Measurements from ENCODE around the gene PTGIR. TPM values are rescaled to one million over a fixed set of nuclear protein-coding genes. Genes with fewer than 3 reads are reported as not detected.

Gene PTGIR
- total RNA-seq, 1 experiment from 2014 or later = 0.24 TPM

DNA sequence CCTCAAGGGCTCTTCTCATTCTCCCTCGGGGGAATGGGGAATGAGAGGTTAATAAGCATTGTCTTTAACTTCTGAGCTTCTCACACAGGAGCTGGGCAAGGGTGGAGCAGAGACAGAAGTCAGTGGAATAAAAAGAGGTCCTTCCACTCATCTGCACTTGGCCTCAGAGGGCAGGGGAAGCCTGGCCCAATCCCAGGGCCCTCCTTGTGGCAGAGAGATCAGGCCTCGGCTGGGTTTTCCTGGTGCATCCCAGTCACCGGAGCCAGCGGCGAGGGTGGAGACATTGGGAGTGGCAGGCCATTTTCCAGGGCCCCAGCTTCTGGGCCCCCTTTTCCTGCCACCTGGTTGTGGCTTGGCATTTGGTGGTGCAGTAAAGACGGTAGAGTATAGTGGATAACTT, 13.1 kb downstream of the PTGIR start (continued):
- TF ChIP-seq, protein P1, sequence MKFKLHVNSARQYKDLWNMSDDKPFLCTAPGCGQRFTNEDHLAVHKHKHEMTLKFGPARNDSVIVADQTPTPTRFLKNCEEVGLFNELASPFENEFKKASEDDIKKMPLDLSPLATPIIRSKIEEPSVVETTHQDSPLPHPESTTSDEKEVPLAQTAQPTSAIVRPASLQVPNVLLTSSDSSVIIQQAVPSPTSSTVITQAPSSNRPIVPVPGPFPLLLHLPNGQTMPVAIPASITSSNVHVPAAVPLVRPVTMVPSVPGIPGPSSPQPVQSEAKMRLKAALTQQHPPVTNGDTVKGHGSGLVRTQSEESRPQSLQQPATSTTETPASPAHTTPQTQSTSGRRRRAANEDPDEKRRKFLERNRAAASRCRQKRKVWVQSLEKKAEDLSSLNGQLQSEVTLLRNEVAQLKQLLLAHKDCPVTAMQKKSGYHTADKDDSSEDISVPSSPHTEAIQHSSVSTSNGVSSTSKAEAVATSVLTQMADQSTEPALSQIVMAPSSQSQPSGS (CRISPR knock-in tag; IDR thresholded peaks at IDR 0.05; ENCODE audit: borderline replicate concordance, low read depth) = no peak
- TF ChIP-seq NR2C2 (CRISPR knock-in tag; IDR thresholded peaks at IDR 0.05) (no peak), FOXJ3 (CRISPR knock-in tag; IDR thresholded peaks at IDR 0.05; ENCODE audit: borderline replicate concordance) (no peak)
- TF ChIP-seq, protein P2, sequence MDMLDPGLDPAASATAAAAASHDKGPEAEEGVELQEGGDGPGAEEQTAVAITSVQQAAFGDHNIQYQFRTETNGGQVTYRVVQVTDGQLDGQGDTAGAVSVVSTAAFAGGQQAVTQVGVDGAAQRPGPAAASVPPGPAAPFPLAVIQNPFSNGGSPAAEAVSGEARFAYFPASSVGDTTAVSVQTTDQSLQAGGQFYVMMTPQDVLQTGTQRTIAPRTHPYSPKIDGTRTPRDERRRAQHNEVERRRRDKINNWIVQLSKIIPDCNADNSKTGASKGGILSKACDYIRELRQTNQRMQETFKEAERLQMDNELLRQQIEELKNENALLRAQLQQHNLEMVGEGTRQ (CRISPR knock-in tag; IDR thresholded peaks at IDR 0.05) = no peak

DNA sequence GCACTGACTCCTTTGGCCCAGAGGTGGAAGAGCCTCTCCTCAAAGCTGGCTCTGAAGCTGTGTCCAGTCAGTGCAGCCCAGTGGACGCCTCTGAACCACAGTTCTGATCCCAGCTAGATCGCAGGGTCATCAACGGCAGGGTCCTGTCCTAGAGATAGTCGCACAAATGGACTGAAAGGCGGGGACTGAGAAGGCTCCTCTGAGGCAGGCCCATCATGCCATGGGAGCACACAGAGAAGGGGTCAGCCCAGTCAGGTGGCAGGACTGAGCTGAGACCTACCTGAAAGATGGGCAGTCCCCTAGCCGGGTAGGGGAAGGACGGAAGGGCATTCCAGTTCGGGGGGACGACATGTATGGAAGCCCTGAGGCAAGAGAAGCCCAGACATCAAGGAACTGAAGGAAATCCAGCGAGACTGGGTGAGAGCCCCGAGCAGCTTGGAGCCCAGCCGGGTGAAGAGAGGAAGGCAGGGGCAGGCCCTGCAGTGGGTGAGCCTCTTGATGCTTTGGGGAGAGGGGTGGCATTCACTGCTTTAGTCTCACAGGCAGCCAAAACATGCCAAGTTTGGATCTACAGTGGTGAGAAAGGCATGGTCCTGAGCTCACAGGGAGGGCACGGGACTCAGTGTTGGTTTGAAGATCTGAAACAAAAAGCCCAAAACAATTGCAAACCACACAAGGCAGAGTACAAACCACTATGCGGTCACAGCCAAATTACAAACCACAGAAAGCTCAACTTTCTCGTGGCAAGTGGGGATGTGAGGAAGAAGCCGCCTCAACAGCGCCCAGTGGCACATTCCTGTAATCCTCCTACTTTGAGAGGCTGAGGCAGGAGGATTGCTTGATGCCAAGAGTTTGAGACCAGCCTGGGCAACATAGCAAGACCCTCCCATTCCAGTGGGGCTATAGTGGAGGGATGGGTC, 13.8 kb downstream of the PTGIR start:
- POLR2A ChIA-PET = interaction anchor here (0.6 to 1.9 kb wide), 3 partner anchors 10 to 50 kb away, joined by 3 to 6 read pairs (median 4); partner anchors contain the start of genes CALM3 and DACT3
- DNase-seq (ENCODE audit: low spot score) (peak; percentile 8), ATAC-seq (no peak)
- no peaks in the 10 kb centered on the region for H3K9me3 Mint-ChIP-seq
- peaks cover 31% of the 10 kb centered on the region for H3K36me3 Mint-ChIP-seq
- TF ChIP-seq NFYB (CRISPR knock-in tag; conservative IDR thresholded peaks at IDR 0.05; ENCODE audit: low read depth) = no peak
- TF ChIP-seq CREB1 (CRISPR knock-in tag; IDR thresholded peaks at IDR 0.05) = no peak
- TF ChIP-seq MLX (CRISPR knock-in tag; IDR thresholded peaks at IDR 0.05) = no peak
- no peak for TF ChIP-seq ZNF416 (CRISPR knock-in tag; IDR thresholded peaks at IDR 0.05)
- TF ChIP-seq ZNF121 (CRISPR knock-in tag; IDR thresholded peaks at IDR 0.05) = peak; percentile 84
- no peak for TF ChIP-seq ZNF671 (CRISPR knock-in tag; IDR thresholded peaks at IDR 0.05)
- TF ChIP-seq, protein P3, sequence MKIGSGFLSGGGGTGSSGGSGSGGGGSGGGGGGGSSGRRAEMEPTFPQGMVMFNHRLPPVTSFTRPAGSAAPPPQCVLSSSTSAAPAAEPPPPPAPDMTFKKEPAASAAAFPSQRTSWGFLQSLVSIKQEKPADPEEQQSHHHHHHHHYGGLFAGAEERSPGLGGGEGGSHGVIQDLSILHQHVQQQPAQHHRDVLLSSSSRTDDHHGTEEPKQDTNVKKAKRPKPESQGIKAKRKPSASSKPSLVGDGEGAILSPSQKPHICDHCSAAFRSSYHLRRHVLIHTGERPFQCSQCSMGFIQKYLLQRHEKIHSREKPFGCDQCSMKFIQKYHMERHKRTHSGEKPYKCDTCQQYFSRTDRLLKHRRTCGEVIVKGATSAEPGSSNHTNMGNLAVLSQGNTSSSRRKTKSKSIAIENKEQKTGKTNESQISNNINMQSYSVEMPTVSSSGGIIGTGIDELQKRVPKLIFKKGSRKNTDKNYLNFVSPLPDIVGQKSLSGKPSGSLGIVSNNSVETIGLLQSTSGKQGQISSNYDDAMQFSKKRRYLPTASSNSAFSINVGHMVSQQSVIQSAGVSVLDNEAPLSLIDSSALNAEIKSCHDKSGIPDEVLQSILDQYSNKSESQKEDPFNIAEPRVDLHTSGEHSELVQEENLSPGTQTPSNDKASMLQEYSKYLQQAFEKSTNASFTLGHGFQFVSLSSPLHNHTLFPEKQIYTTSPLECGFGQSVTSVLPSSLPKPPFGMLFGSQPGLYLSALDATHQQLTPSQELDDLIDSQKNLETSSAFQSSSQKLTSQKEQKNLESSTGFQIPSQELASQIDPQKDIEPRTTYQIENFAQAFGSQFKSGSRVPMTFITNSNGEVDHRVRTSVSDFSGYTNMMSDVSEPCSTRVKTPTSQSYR (CRISPR knock-in tag; IDR thresholded peaks at IDR 0.05) = 0 out of 2 replicates have a peak, but pooled peaks have one; percentile 23
- TF ChIP-seq EMX1 (CRISPR knock-in tag; IDR thresholded peaks at IDR 0.05) = 0 out of 2 replicates have a peak, but pooled peaks have one; percentile 11
- TF ChIP-seq TEAD4 (CRISPR knock-in tag; IDR thresholded peaks at IDR 0.05) = no peak
- no peaks in the 10 kb centered on the region; the same call in 1 of the 2 replicates for H3K27me3 Mint-ChIP-seq (ENCODE audit: low read depth)
- H3K4me3 Mint-ChIP-seq = no peak overlapping the region
- CTCF ChIA-PET = interaction anchor here (0.6 to 13.2 kb wide), 9 partner anchors 9 to 115 kb away, joined by 3 to 484 read pairs (median 4); partner anchors contain the start of genes DACT3, PNMA8B and PTGIR
- peak overlapping the region; percentile 71; the same call in 1 of the 2 replicates for H3K27ac Mint-ChIP-seq
- H3K4me1 Mint-ChIP-seq = peaks cover 6% of the 10 kb centered on the region

DNA sequence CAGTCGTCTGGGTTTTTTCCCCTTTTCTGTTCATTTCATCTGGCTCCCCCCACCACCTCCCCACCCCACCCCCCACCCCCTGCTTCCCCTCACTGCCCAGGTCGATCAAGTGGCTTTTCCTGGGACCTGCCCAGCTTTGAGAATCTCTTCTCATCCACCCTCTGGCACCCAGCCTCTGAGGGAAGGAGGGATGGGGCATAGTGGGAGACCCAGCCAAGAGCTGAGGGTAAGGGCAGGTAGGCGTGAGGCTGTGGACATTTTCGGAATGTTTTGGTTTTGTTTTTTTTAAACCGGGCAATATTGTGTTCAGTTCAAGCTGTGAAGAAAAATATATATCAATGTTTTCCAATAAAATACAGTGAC, 14.5 kb downstream of the PTGIR start:
- no peak for ATAC-seq
- CTCF ChIA-PET = interaction anchor here (0.6 to 13.2 kb wide), 4 partner anchors 10 to 90 kb away, joined by 4 to 484 read pairs (median 11); partner anchors contain the start of gene DACT3

More for the DNA sequence above, 14.5 kb downstream of the PTGIR start:
- no peak for DNase-seq (ENCODE audit: low spot score)
- POLR2A ChIA-PET = interaction anchor here (0.9 to 1.9 kb wide), 2 partner anchors 10 to 51 kb away, joined by 4 to 6 read pairs; partner anchors contain the start of genes CALM3 and DACT3
- TF ChIP-seq ZNF532 (CRISPR knock-in tag; IDR thresholded peaks at IDR 0.05; ENCODE audit: borderline replicate concordance) = no peak
- no peak for TF ChIP-seq JUN (CRISPR knock-in tag; IDR thresholded peaks at IDR 0.05)
- no peak for TF ChIP-seq TEAD4 (CRISPR knock-in tag; IDR thresholded peaks at IDR 0.05)
- TF ChIP-seq ELF4 (CRISPR knock-in tag; IDR thresholded peaks at IDR 0.05; ENCODE audit: low read depth) = no peak
- H3K4me1 Mint-ChIP-seq = peaks cover 6% of the 10 kb centered on the region
- no peak overlapping the region for H3K4me3 Mint-ChIP-seq
- H3K27ac Mint-ChIP-seq = no peak overlapping the region; the same call in 1 of the 2 replicates
- no peaks in the 10 kb centered on the region for H3K9me3 Mint-ChIP-seq
- H3K36me3 Mint-ChIP-seq = peaks cover 35% of the 10 kb centered on the region
- H3K27me3 Mint-ChIP-seq (ENCODE audit: low read depth) = no peaks in the 10 kb centered on the region; the same call in 1 of the 2 replicates
